Liver (tissue), 9 donors: ENCODE data around the gene COL23A1. TPM values are rescaled to one million over a fixed set of nuclear protein-coding genes. Genes with fewer than 3 reads are reported as not detected.

Experiments used
- DNase-seq: peaks from one replicate; pipeline ENCODE4 v3.0.0-alpha.2; 2017; ENCODE audit warnings: low spot score
- H3K27ac ChIP-seq, 2 donors: one replicate each; pipeline ENCODE4 v1.7.0; 2013; ENCODE audit warnings: inconsistent platforms in 2 of 2, low read length in 2 of 2, control low read depth in 1 of 2, low read depth in 1 of 2, mild to moderate bottlenecking in 1 of 2
- H3K27me3 ChIP-seq, 4 donors: one replicate each; pipeline versions ENCODE4 v1.6.1 to v1.7.0; 2013; ENCODE audit warnings: low read length in 3 of 4, inconsistent platforms in 1 of 4, mild to moderate bottlenecking in 1 of 4, moderate library complexity in 1 of 4; ENCODE audit not compliant: control insufficient read depth in 4 of 4, insufficient read depth in 4 of 4
- H3K36me3 ChIP-seq, 4 donors: one replicate each; pipeline versions ENCODE4 v1.6.1 to v1.7.0; 2013; ENCODE audit warnings: low read length in 3 of 4, mild to moderate bottlenecking in 3 of 4, low read depth in 1 of 4, moderate library complexity in 1 of 4; ENCODE audit not compliant: control insufficient read depth in 4 of 4, insufficient read depth in 3 of 4
- H3K4me1 ChIP-seq, 4 donors: one replicate each; pipeline versions ENCODE4 v1.6.1 to v1.7.0; 2013; ENCODE audit warnings: low read length in 3 of 4, mild to moderate bottlenecking in 3 of 4, moderate library complexity in 1 of 4; ENCODE audit not compliant: control insufficient read depth in 4 of 4, insufficient read depth in 4 of 4
- H3K4me3 ChIP-seq, 3 donors: one replicate each; pipeline versions ENCODE4 v1.6.1 to v1.7.0; 2013; ENCODE audit warnings: low read length in 3 of 3, control low read depth in 1 of 3, low read depth in 1 of 3, mild to moderate bottlenecking in 1 of 3
- H3K9ac ChIP-seq, 2 donors: one replicate each; pipeline ENCODE4 v1.7.0; 2013; ENCODE audit warnings: low read length in 2 of 2, mild to moderate bottlenecking in 2 of 2, moderate library complexity in 2 of 2, control low read depth in 1 of 2, low read depth in 1 of 2
- H3K9me3 ChIP-seq, 4 donors: one replicate each; pipeline versions ENCODE4 v1.6.1 to v1.7.0; 2013; ENCODE audit warnings: low read length in 3 of 4; ENCODE audit not compliant: control insufficient read depth in 4 of 4
- ATF3 ChIP-seq: IDR thresholded peaks from 2 replicates; pipeline ENCODE4 v1.6.1; 2016; ENCODE audit warnings: antibody characterized with exemption
- CTCF ChIP-seq: fragments of 150-350 bp; IDR thresholded peaks from 2 replicates; pipeline ENCODE4 v1.5.1; 2017; ENCODE audit warnings: improper control_type of control experiment, low read depth, low read length; ENCODE audit not compliant: missing input control
- EGR1 ChIP-seq, 2 donors: IDR thresholded peaks; 2 replicates each; pipeline ENCODE4 v1.6.1; 2016 to 2018; ENCODE audit warnings: antibody characterized with exemption in 2 of 2, low read depth in 2 of 2
- FOXA1 ChIP-seq: IDR thresholded peaks from 2 replicates; pipeline ENCODE4 v1.6.1; 2016; ENCODE audit warnings: antibody characterized with exemption
- FOXA2 ChIP-seq: IDR thresholded peaks from 2 replicates; pipeline ENCODE4 v1.6.1; 2016; ENCODE audit warnings: antibody characterized with exemption
- GABPA ChIP-seq, 2 donors: IDR thresholded peaks in 1 of 2; conservative IDR thresholded peaks in 1 of 2; 2 replicates each; pipeline ENCODE4 v1.6.1; 2016; ENCODE audit warnings: antibody characterized with exemption in 2 of 2, mild to moderate bottlenecking in 1 of 2, moderate library complexity in 1 of 2
- HNF4A ChIP-seq, 2 donors: conservative IDR thresholded peaks; 2 replicates each; pipeline ENCODE4 v1.6.1; 2016; ENCODE audit warnings: antibody characterized with exemption in 2 of 2, mild to moderate bottlenecking in 2 of 2
- HNF4G ChIP-seq: IDR thresholded peaks from 2 replicates; pipeline ENCODE4 v1.6.1; 2016; ENCODE audit warnings: antibody characterized with exemption
- JUND ChIP-seq, 2 donors: IDR thresholded peaks; 2 replicates each; pipeline ENCODE4 v1.6.1; 2016; ENCODE audit warnings: antibody characterized with exemption in 2 of 2
- MAX ChIP-seq: IDR thresholded peaks from 2 replicates; pipeline ENCODE4 v1.6.1; 2016; ENCODE audit warnings: antibody characterized with exemption
- NR2F2 ChIP-seq: IDR thresholded peaks from 2 replicates; pipeline ENCODE4 v1.6.1; 2016; ENCODE audit warnings: antibody characterized with exemption
- RAD21 ChIP-seq, 2 donors: IDR thresholded peaks; 2 replicates each; pipeline ENCODE4 v1.6.1; 2016; ENCODE audit warnings: antibody characterized with exemption in 2 of 2, mild to moderate bottlenecking in 2 of 2
- REST ChIP-seq: IDR thresholded peaks from 2 replicates; pipeline ENCODE4 v1.6.1; 2016; ENCODE audit warnings: antibody characterized with exemption, mild to moderate bottlenecking
- RXRA ChIP-seq, 2 donors: IDR thresholded peaks; 2 replicates each; pipeline ENCODE4 v1.6.1; 2017 to 2018; ENCODE audit warnings: antibody characterized with exemption in 2 of 2, mild to moderate bottlenecking in 1 of 2
- SP1 ChIP-seq: IDR thresholded peaks from 2 replicates; pipeline ENCODE4 v1.6.1; 2018; ENCODE audit warnings: antibody characterized with exemption, mild to moderate bottlenecking
- TAF1 ChIP-seq: conservative IDR thresholded peaks from 2 replicates; pipeline ENCODE4 v1.6.1; 2016; ENCODE audit warnings: antibody characterized with exemption, mild to moderate bottlenecking
- YY1 ChIP-seq: IDR thresholded peaks from 2 replicates; pipeline ENCODE4 v1.6.1; 2016; ENCODE audit warnings: antibody characterized with exemption, mild to moderate bottlenecking
- WGBS: extraction: QIAGEN DNeasy Blood & Tissue Kit; methylation state at CpG from one replicate; pipeline ENCODE4 v1.1.7; 2013; 5-methylcytosine and 5-hydroxymethylcytosine counted together
- polyA plus RNA-seq, 2 donors: library from polyadenylated mRNA; stranded (reverse) in 1 of 2; unstranded in 1 of 2; fragments of 200-250 nt in 1 of 2; fragments of >200 nt in 1 of 2; fragmentation: Nextera tagmentation in 1 of 2; extraction: Ambion mirVana in 1 of 2; gene quantifications; one replicate each; pipeline versions ENCODE4 v1.2.1 to v1.2.3, GENCODE V29; 2013 to 2015
- total RNA-seq, 2 donors: library from RNA; depleted of rRNA; stranded (reverse); fragments of >200 nt; gene quantifications; one replicate each; pipeline ENCODE4 v1.2.3, GENCODE V29; 2014
- donor health status: healthy.
- donor health status: healthy.
- donor health status: healthy.
- donor health status: healthy.
- donor health status: healthy.

Gene COL23A1
- total and polyA plus RNA-seq, 4 donors: 0.08 to 1.4 (median 0.27) TPM

- peaks cover 0 to under 1% (median 0%) of the 10 kb centered on the region in 4 donors for H3K9me3 ChIP-seq
- H3K36me3 ChIP-seq: peaks cover 0 to 9% (median 6%) of the 10 kb centered on the region in 4 donors
- no peak overlapping the region for H3K9ac ChIP-seq
- no peak overlapping the region for H3K4me3 ChIP-seq
- TF ChIP-seq SP1: peak; percentile 57
- TF ChIP-seq MAX: peak; percentile 45
- peak; percentile 25 for TF ChIP-seq FOXA2
- TF ChIP-seq REST: no peak
- no peak for TF ChIP-seq EGR1 (IDR thresholded peaks at IDR 0.05; ENCODE audit: low read depth in 2 of 2)
- TF ChIP-seq HNF4G: no peak
- TF ChIP-seq JUND (IDR thresholded peaks at IDR 0.05): no peak
- TF ChIP-seq HNF4A (conservative IDR thresholded peaks at IDR 0.05): peak; percentile 54 to 73
- TF ChIP-seq YY1: peak; percentile 21
- TF ChIP-seq RAD21 (IDR thresholded peaks at IDR 0.05): peak in 1 of 2 donors; percentile 11
- peak in 1 of 2 donors; percentile 51 for TF ChIP-seq RXRA (IDR thresholded peaks at IDR 0.05)
- TF ChIP-seq CTCF: no peak
- 44% methylated on average over 21 of the region's 21 CpGs for WGBS
- H3K27ac ChIP-seq: peak overlapping the region; percentile 43 to 58
- no peak for DNase-seq
- H3K27me3 ChIP-seq: no peaks in the 10 kb centered on the region
- H3K4me1 ChIP-seq: peaks cover 22 to 70% (median 57%) of the 10 kb centered on the region in 4 donors
These were observed 253.3 kb downstream of the COL23A1 start for GRCh38 chr5:178336889-178337288.

GRCh38 chr5:178335302-178336030 lies 254.7 kb downstream of the COL23A1 start:
- WGBS: 49% methylated on average over 8 of the region's 8 CpGs
- H3K9ac ChIP-seq: no peak overlapping the region
- peaks cover 31 to 85% (median 71%) of the 10 kb centered on the region in 4 donors for H3K4me1 ChIP-seq
- H3K36me3 ChIP-seq: peaks cover 0 to 3% (median under 1%) of the 10 kb centered on the region in 4 donors
- H3K27ac ChIP-seq: peak overlapping the region; percentile 43 to 58
- DNase-seq: no peak
- H3K4me3 ChIP-seq: no peak overlapping the region
- H3K9me3 ChIP-seq: no peaks in the 10 kb centered on the region
- no peaks in the 10 kb centered on the region for H3K27me3 ChIP-seq
- TF ChIP-seq NR2F2 (peak; percentile 28), TAF1 (no peak), FOXA1 (peak; percentile 43), EGR1 (IDR thresholded peaks at IDR 0.05; ENCODE audit: low read depth in 2 of 2) (peak in 1 of 2 donors; percentile 46), JUND (IDR thresholded peaks at IDR 0.05) (peak in 1 of 2 donors; percentile 93), MAX (peak; percentile 71), HNF4A (conservative IDR thresholded peaks at IDR 0.05) (peak; percentile 96), ATF3 (peak; percentile 66), HNF4G (peak; percentile 84), SP1 (peak; percentile 97), REST (peak; percentile 53), RAD21 (IDR thresholded peaks at IDR 0.05) (peak; percentile 40 to 51), YY1 (peak; percentile 54), RXRA (IDR thresholded peaks at IDR 0.05) (peak; percentile 83 to 91), FOXA2 (peak; percentile 41), GABPA (IDR thresholded peaks at IDR 0.05 in 1 of 2, conservative IDR thresholded peaks at IDR 0.05 in 1 of 2) (peak in 1 of 2 donors; percentile 29), CTCF (no peak)
